ENCODE results near the gene MFF. TPM values are rescaled to one million over a fixed set of nuclear protein-coding genes. Genes with fewer than 3 reads are reported as not detected.

MFF gene
- total and polyA plus RNA-seq, 8 donors = 29.8 to 71.7 (median 44.1) TPM

DNA sequence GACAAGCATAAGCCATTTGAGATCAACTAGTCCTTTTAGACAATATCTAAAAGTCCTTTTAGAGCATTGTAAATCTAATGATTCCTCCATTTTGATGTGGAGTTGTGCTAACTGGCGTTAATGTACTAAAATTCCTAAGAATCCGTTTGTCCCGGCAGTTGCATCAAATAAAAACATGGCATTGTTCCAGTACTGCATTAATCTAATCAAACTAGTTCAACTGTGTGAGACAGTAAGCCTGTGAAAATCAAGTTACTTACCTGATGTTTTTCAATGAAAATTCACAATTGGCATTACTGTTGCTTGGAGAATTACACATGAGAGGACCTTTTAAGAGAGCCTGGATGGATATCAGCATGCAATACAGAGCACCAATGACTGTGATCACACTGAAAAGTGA, 40.8 kb downstream of the MFF start:
- TF ChIP-seq, protein P1, sequence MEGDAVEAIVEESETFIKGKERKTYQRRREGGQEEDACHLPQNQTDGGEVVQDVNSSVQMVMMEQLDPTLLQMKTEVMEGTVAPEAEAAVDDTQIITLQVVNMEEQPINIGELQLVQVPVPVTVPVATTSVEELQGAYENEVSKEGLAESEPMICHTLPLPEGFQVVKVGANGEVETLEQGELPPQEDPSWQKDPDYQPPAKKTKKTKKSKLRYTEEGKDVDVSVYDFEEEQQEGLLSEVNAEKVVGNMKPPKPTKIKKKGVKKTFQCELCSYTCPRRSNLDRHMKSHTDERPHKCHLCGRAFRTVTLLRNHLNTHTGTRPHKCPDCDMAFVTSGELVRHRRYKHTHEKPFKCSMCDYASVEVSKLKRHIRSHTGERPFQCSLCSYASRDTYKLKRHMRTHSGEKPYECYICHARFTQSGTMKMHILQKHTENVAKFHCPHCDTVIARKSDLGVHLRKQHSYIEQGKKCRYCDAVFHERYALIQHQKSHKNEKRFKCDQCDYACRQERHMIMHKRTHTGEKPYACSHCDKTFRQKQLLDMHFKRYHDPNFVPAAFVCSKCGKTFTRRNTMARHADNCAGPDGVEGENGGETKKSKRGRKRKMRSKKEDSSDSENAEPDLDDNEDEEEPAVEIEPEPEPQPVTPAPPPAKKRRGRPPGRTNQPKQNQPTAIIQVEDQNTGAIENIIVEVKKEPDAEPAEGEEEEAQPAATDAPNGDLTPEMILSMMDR (IDR thresholded peaks at IDR 0.05) = no peak
- Histone ChIP-seq H3K27ac (no peak overlapping the region), H3K36me3 (peaks cover 0 to 3% (median 0%) of the 10 kb centered on the region in 3 donors), H3K27me3 (no peaks in the 10 kb centered on the region), H3K4me1 (peaks cover 0 to 5% (median 4%) of the 10 kb centered on the region in 3 donors), H3K9me3 (no peaks in the 10 kb centered on the region), H3K4me3 (no peak overlapping the region)
- ATAC-seq (no peak), DNase-seq (no peak), FAIRE-seq (no peak)
- 12 to 33% methylated on average over 3 of the region's 3 CpGs for WGBS, 2 donors
- intact Hi-C loops (cut with DNase I) = no loop called here

GRCh38 chr2:227366769-227367426, 41.8 kb downstream of the MFF start:
- 66 to 68% methylated on average over 11 of the region's 11 CpGs for WGBS, 2 donors

GRCh38 chr2:227367427-227367795, 42.4 kb downstream of the MFF start:
- Histone ChIP-seq H3K9me3 (no peaks in the 10 kb centered on the region), H3K27ac (no peak overlapping the region), H3K4me1 (peaks cover 0 to 5% (median 4%) of the 10 kb centered on the region in 3 donors), H3K36me3 (no peaks in the 10 kb centered on the region), H3K27me3 (no peaks in the 10 kb centered on the region), H3K4me3 (no peak overlapping the region)
- 90 to 94% methylated on average over 3 of the region's 3 CpGs for WGBS, 2 donors
- FAIRE-seq (no peak), ATAC-seq (no peak), DNase-seq (no peak)
- TF ChIP-seq, protein P1 (IDR thresholded peaks at IDR 0.05) = no peak
- intact Hi-C loops (cut with DNase I) = no loop called here

More at GRCh38 chr2:227366769-227367426, 41.8 kb downstream of the MFF start:
- ATAC-seq = peak in 2 of 4 donors; percentile 21 to 25
- Histone ChIP-seq H3K4me1 (peaks cover 0 to 5% (median 4%) of the 10 kb centered on the region in 3 donors), H3K36me3 (no peaks in the 10 kb centered on the region), H3K27me3 (no peaks in the 10 kb centered on the region), H3K9me3 (no peaks in the 10 kb centered on the region), H3K27ac (no peak overlapping the region), H3K4me3 (no peak overlapping the region)
- intact Hi-C loops (cut with DNase I) = no loop called here
- FAIRE-seq = no peak
- TF ChIP-seq, protein P1 (IDR thresholded peaks at IDR 0.05) = no peak
- DNase-seq = no peak

DNA sequence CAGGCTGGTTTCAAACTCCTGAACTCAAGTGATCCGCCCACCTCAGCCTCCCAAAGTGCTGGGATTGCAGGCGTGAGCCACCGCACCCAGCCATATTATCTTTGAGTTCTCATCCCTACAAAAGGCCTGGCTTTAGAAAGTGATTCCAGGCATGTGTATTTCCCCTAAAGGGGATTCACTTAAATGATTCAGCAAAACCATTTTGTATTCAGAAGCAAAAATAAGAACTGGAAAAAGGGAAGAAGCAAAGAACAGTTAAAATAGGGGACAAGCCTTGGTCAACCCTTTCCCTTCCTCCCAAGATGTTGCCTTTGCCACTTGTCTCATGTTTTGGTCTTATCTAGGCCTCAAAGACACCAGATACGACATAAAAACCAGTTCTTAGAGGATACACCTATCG, 43.5 kb downstream of the MFF start:
- Histone ChIP-seq H3K36me3 (no peaks in the 10 kb centered on the region), H3K4me1 (peaks cover 0 to 5% (median 4%) of the 10 kb centered on the region in 3 donors), H3K27ac (no peak overlapping the region), H3K4me3 (no peak overlapping the region), H3K9me3 (no peaks in the 10 kb centered on the region), H3K27me3 (no peaks in the 10 kb centered on the region)
- no peak for ATAC-seq
- WGBS, 2 donors = 87 to 95% methylated on average over 5 of the region's 5 CpGs
- DNase-seq = no peak
- FAIRE-seq = no peak
- TF ChIP-seq, protein P1 (IDR thresholded peaks at IDR 0.05) = no peak
- intact Hi-C loops (cut with DNase I) = no loop called here

DNA sequence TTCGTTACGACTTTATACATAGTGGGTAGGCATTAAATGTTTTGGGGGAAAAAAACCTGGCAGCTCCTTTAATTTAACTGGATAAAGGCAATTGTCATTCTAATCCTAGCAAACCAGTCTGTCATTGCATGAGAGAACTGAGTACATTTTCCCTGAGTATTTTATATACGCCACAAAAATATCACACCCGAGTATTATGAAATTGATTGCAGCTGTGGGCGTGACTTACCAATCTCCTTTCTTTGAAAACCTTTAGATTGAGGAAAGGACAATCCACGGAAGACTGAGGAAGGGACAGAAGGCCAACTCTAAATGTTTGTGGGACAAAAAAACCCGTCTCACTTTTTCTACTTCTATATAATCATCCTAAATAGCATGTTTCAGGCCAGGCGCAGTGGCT, 45.0 kb downstream of the MFF start:
- Histone ChIP-seq H3K27me3 (no peaks in the 10 kb centered on the region), H3K4me1 (peaks cover 0 to 5% (median 4%) of the 10 kb centered on the region in 3 donors), H3K27ac (no peak overlapping the region), H3K4me3 (no peak overlapping the region), H3K9me3 (no peaks in the 10 kb centered on the region), H3K36me3 (no peaks in the 10 kb centered on the region)
- intact Hi-C loops (cut with DNase I) = no loop called here
- TF ChIP-seq, protein P1 (IDR thresholded peaks at IDR 0.05) = no peak
- 71 to 81% methylated on average over 8 of the region's 8 CpGs for WGBS, 2 donors
- DNase-seq (no peak), FAIRE-seq (no peak), ATAC-seq (no peak)

Data from pancreas (tissue), 10 donors.